Measurements from ENCODE around the gene ARHGEF1.

GRCh38 chr19:41844601-41845000 is 38.4 kb upstream of the ARHGEF1 start, which contains the start of gene LYPD4:
- TF ChIP-seq CTCF (IDR thresholded peaks at IDR 0.05): no peak
- TF ChIP-seq POLR2A (IDR thresholded peaks at IDR 0.05): no peak

Measured in heart left ventricle (tissue), 13 donors.